Fibroblast of skin of back (primary cell): Measurements from ENCODE around the gene LASP1NB.
A peak's percentile ranks its signal among the peaks of the same experiment; 100 is the strongest.
"Not testable (repeated sequence)": the region's sequence is repeated elsewhere in the genome, so short reads cannot be mapped to it uniquely, and the experiment has no call there.

Experiments used
- DNase-seq: peaks from one replicate; pipeline ENCODE4 v3.0.0-alpha.2; 2013

The LASP1NB gene

GRCh38 chr17:38897176-38897575 lies 28.2 kb upstream of the LASP1NB start:
- no peak for DNase-seq

DNA sequence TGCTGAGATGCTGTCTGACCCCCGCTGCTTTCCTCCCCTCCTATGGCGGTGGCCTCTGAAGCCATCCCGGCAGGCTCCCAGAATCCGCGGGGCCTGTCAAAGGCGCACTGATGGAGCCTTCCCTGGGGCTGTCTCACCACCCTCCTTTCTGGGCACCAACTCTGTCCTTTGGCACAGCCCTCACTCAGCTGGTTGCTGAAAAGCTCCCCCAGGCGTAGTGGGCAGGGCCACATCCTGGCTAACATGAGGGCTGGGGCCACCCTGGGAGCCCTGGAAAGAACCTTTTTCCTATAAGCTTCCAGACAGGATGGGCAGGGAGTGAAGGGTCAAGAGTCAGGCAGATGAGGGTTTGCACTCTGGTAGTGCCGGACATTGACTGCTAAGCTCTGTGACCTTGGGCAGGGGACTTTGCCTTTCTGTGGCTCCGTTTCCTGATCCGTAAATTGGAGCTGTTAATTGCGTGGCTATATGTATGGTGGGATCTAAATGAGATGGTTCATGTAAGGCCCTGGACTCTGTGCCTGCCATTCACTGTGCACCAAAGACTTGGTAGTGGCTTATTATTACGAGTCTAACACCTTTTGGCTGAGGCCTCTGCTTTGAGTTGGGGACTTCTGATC lies 27.6 kb upstream of the LASP1NB start:
- DNase-seq, result no peak

DNA sequence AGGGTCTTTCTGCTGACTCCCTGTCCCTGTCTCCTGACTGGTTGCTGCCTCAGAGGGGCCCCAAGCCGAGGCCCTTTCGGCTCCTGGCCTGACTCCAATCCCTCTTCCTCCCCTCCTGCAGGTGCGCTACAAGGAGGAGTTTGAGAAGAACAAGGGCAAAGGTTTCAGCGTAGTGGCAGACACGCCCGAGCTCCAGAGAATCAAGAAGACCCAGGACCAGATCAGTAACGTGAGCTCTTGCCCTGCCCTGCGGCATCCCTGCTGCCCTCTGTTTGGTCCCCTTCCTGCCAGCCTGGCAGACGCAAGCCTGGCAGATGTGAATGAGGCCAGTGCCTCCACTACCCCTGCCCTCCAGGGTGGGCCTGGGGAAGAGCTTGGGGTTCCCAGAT lies 27.1 kb upstream of the LASP1NB start:
- DNase-seq, result no peak

DNA sequence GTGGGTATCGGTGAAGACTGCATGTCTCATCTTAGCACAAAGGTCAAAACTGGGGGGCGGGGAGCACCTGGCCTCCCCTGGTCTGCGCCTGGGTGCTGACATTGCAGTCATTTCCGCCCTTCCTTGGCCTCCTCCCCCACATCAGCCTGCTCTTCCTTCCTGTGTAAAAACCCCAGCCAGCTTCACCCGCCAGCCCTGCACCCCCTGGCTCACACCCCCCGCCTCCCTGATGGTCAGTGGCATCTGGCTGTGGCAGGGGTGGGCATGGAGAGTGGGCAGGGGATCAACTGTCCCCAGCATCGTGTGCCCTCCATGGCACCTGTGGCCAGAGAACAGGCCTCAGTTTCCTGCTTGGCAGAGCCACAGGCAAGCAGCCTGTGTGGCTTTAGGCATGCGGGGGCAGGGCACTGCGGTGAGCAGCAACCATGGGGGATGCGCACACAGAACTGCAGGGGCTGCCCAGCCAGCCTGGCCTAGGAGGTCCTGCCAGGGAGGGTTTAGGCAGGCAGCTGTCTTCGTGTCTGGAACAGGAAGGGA lies 26.5 kb upstream of the LASP1NB start:
- DNase-seq, result no peak

- DNase-seq, result no peak
Measured at GRCh38 chr17:38899421-38899820, 26.0 kb upstream of the LASP1NB start.

DNA sequence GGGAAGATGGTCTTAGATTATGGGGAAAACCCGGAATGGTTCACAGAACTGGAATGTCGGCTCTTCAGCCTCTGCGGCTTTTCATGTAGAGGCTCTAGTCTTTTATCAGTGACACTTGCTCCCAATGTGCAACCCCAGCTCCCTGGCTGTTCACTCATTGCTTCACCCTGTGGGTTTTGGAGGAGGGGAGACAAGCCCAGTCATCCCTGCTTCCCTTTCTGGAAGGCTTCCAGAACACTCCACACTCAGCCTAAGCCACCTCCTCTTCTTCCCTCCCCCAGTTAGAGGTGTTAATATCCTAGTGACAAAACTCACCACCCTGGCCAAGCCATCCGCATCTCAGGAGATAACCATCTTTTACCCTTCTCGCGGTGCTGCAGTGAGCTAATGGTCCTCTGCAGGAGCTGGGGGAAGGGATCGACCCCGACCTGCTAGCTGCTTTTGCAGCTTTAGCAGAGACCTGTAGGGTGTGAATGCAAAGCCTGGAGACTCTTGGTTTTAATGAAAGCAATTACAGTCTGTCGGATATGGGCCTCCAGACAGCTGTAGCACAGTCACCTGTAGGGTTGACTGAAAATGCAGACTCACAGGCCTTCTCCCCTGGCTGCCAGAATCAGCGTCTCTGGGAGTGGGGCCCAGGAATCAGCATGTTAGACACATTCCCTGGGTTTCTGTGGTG lies 24.3 kb upstream of the LASP1NB start:
- DNase-seq, result peak; percentile 93

GRCh38 chr17:38903404-38903803 lies 22.0 kb upstream of the LASP1NB start:
- DNase-seq, result no peak

DNA sequence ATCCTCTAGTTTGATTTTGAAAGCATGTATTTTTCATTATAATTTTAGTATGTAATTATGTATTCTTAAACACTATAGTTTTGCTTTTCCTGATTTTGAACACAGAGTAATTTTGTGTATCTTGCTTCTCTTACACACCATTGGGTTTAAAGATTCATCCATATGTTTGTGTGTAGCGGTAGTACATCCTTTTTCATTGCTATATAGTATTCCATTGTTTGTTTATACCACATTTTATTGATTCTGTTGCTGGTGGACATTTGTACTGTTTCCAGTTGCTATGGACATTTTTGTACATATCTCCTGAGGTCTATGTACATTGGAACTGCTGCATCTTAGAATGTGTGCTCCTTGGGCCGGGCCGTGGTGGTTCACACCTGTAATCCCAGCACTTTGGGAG lies 20.5 kb upstream of the LASP1NB start:
- no peak for DNase-seq

- no peak for DNase-seq
Measured at GRCh38 chr17:38905375-38905774, 20.0 kb upstream of the LASP1NB start.

DNA sequence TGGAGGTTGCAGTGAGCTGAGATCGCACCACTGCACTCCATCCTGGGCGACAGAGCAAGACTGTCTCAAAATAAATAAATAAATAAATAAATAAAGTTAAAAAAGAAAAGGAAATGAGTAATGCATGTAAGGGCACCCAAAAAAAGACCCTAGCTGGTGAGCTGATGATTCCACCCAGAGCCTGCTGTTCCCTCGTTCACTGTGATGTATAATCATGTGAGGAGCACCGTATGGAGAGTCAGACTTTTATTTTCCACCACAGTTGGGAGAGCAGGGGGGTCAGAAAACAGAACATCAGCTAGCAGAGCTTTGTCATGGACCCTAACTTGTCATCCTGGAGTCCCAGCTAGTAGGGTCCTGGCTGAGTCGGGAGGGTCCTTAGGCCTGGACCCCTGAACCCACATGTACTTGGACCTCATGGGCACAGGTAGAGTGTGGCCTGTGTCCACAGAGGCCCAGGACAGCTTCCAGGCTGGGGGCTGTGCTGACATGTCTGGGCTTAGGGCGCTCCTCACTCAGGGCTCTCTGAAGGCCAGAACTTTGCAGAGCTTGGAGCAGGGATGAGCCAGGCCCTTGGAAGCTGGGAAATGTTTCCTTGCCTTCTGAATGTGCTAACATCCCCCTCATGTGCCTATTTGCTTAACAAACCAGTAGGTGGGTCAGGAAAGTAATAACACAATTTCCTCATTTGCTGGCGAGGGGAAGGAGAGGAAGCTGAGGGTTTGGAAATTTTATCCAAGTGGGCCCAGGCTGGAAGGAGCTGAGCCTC lies 18.8 kb upstream of the LASP1NB start:
- no peak for DNase-seq

- DNase-seq, result no peak
Measured at GRCh38 chr17:38907930-38908675, 17.3 kb upstream of the LASP1NB start.

- DNase-seq, result no peak
Measured at GRCh38 chr17:38908676-38909181, 16.7 kb upstream of the LASP1NB start.

- DNase-seq, result peak; percentile 33
Measured at GRCh38 chr17:38910325-38910724, 15.1 kb upstream of the LASP1NB start.

GRCh38 chr17:38911081-38911730 lies 14.2 kb upstream of the LASP1NB start:
- DNase-seq, result no peak

GRCh38 chr17:38911731-38912081 lies 13.7 kb upstream of the LASP1NB start:
- DNase-seq, result not testable (repeated sequence)

- no peak for DNase-seq
Measured at GRCh38 chr17:38912221-38912813, 13.1 kb upstream of the LASP1NB start.

DNA sequence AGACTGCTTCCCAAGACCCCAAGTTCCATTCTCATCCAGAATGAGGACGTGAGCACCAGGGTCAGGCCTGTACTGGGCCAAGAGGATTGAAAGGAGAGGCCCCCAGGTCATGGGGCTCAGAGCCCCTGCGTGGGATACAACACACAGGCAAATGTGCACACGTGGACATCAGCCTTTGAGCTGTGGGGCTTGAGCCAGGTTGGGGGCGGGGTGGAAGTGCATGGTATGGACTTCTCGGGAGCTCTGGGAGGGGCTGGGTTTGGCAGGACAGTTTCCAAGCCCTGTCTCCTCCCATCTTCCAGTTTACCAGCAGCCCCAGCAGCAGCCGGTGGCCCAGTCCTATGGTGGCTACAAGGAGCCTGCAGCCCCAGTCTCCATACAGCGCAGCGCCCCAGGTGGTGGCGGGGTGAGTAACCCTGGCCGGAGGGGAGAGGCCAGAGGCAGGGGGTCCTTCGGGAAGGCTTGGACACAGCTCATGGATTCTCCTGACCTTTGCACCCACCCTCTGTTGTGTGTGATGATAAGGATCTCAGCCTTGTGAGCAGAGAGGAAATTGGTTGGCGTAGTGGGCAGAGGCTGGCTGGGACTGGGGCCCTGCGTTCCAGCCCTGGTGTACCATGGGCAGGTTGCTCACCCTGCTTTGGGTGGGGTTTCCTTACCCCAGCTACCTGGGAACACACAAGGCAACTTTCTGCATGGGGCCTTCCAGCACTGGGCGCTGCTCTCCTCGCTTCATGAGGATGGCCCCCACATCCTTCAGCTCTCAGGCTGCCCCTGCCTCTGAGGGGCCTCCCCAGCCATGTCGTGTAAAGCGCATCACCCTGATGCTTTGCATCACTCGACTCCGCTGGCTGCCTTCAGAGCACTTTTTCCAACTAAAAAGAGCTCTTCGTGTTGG lies 10.4 kb upstream of the LASP1NB start:
- DNase-seq, result no peak

DNA sequence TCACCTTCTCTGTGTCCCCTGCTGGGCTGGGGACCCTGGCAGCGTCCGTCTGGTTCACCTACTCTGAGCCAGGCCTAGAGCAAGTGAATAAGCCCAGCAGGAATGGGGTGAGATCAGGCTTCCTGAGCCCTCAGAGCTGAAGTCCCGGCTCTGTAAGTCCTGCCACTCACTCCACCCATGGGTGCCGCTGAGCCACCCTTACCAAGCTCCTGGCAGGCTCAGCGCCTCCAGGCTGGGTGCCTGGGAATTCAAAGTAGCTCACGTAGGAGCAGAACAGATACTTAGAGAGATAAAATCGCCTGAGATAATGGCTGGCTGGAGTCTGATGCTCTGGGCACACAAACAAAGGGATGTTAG lies 9.8 kb upstream of the LASP1NB start:
- no peak for DNase-seq

DNA sequence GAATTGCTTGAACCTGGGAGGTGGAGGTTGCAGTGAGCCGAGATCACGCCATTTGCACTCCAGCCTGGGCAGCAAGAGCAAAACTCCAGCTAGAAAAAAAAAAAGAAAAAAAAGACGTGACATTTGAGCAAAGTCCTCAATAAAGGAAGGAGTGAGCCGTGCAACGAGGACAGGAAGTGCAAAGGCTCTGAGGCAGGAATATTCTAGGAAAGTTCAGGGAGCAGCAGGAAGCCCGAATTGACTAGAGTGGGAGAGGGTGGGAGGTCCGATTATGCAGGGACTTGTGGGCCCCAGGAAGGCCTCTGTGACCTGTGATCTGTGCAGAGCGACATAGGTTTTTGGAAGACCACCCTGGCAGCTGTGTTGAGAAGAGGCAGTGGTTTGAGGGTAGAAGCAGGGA lies 8.6 kb upstream of the LASP1NB start:
- DNase-seq, result no peak

GRCh38 chr17:38917259-38917658 lies 8.2 kb upstream of the LASP1NB start:
- no peak for DNase-seq
